ENCODE measurements around the gene MBD4.
"Not testable (repeated sequence)": the region's sequence is repeated elsewhere in the genome, so short reads cannot be mapped to it uniquely, and the experiment has no call there.

Gene MBD4

DNA sequence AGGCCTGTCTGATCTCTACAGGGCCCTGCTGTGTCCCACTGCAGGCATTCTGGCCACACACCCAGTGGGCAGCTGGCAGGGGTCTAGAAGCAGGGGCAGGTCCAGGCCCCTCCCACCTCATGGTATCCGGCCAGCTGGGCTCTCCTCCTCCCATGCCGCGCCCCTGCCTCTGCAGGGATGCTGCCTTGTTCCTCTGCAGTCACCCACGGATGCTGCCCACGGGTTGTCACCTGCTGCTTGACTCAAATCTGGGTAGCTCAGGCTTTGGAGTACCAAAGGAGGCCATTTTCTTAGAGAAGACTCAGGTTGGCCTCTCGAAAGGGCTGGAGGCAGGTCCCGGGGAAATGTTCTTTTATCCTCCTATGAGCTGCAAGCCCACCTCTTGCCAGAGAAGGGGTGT lies 36.3 kb downstream of the MBD4 start:
- no peak for DNase-seq

- DNase-seq: no peak
Observed at GRCh38 chr3:129402616-129403015, 37.1 kb downstream of the MBD4 start.

DNA sequence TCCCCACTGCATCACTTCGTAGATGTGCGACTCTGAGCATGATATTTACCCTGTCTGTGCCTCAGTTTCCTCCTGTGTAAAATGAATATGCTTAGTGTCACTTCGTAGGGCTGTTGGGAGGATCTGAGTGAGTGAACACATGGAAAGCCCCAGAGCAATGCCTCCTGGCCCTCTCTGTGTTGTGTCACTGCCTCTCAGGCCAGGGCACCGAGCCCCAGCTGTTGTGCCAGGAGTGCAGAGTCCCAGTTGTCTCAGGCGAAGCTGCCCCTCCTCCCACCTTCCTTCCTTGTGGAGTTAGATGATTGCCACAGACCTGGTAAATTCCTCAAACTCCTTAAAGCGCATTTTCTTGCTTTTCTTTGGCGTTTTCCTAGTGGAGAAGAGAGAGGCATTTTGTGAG lies 37.5 kb downstream of the MBD4 start:
- no peak for DNase-seq

DNA sequence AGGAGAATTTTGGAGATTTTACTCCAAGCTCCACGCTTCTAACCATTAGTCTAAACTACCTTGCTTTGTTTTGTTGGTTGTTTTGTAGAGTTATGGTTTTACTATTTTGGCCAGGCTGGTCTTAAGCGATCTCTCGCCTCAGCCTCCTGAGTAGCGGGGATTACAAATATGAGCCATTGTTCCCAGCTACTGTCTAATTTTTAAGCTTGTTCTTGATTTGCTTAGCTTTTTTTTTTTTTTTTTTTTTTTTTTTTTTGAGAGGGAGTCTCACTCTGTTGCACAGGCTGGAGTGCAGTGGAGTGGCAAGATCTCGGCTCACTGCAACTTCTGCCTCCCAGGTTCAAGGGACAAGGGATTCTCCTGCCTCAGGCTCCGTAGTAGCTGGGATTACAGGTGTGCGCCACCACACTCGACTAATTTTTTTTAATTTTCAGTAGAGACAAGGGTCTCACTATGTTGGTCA lies 39.8 kb downstream of the MBD4 start:
- DNase-seq: no peak

DNA sequence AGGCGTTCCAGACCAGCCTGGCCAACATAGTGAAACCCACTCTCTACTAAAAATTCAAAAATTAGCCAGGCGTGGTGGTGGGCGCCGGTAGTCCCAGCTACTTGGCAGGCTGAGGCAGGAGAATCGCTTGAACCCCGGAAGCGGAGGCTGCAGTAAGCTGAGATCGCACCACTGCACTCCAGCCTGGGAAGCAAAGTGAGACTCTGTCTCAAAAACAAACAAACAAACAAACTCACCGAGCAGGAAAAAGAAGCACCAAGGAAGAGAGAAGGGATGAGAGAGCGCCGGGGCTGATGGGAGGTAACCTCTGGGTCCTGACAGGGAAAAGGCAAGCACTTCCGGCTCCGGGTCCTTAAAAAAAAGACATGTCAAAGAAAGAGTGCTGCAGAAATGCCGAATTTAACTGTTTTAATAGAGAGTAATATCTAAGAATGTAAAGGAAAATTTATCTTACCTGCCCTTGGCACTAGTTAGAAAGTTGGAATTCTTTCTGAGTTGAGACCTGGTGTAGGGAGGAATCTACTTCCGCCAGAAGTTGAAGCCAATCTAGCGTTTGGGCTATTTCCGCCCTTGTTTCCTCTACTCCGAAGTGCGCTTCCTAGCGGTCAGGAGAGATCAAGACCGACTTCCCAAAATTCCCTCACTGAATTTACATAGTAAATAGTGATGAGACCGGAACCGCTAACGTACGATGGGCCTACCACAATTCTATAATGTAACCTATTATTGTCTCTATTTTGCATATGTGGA lies 40.4 kb downstream of the MBD4 start:
- peak; percentile 65 for DNase-seq

- DNase-seq: no peak
Observed at GRCh38 chr3:129398803-129399144, 41.0 kb downstream of the MBD4 start.

DNA sequence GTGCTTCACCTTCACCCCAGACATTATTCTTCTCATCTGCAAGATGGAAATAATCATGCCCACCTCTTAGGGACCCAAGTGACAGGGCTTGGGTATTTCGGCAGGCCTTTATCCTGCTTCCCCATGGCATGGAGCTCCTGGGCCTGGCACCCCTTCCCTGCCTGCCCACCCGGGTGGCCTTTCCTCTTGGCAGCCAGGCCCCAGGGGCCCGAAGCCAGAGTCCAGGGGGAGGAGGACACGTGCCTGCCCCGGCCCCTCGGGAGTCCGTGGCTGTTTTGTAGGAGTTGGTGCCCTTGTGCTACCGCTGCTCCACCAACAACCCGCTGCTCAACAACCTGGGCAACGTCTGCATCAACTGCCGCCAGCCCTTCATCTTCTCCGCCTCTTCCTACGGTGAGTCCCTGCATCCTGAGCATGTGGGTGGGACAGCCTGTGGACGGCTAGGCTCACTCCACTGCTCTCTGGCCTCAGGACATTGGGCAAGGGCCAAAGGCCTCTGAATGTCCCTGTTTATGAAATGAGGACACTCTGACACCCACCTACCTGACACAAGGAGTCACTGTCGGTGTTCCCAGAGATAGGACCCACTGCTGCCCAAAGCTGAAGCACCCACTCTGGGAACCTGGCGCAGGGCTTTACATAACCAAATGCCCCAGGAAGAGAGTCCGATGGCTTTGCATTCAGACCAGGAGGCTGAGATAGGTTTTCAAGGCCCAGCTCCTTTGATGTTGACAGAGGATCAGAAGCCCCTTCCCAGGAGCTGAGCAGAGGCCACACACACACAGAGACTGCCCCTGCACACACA lies 45.8 kb downstream of the MBD4 start:
- DNase-seq: not testable (repeated sequence)

DNA sequence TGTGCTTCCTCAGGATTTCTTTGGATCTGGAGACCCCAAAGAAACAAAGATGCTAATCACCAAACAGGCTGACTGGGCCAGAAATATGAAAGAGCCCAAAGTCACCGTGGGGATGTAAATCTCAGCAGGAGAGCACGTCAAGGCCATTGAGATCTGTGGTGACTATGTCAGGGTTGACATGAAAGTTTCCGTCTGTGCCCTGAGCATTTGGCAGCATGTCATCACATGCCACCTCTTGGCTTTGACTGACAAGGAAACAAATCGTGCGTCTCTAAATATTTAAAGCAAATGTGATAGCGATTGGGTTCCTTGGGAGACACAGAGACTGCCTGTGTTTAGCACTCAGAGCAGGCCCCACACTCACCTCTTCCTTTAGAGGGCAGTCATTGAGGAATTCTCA lies 46.5 kb downstream of the MBD4 start:
- DNase-seq: no peak

DNA sequence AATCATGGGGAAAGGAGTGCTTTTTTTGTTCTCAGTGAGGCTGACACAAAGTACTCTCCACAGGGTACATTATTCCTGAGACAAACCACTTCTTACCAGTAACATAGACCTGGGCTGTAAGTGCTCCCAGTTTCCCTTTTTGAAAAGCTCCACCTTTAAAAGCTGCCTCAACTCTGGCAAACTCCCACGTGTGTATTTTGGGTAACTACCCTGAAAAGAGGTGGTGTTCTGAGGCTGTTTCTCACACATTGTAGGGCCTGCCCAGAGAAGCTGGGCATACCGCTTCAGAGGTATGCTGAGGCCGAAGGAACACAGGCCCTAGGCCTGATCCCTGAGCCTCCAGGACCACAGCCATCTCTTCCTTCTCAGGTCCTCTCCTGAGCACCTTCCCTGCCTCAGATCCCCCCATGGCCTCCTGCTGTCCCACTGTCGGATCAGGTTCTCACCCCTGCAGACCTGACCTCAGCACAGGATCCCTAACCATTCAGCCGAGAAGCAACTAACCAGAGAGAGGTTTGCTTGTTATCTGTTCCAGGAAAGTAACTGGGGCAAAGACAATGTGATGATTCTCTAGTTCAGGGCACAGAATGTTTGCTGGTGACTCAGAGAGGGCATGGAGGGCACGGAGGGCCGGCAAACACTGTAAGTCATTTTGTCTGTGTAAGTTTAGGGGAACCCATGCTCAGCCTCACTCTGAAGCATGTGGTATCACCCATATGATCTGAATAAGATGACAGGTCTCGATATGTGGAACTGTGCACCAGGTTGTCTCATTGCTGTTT lies 47.5 kb downstream of the MBD4 start:
- not testable (repeated sequence) for DNase-seq

DNA sequence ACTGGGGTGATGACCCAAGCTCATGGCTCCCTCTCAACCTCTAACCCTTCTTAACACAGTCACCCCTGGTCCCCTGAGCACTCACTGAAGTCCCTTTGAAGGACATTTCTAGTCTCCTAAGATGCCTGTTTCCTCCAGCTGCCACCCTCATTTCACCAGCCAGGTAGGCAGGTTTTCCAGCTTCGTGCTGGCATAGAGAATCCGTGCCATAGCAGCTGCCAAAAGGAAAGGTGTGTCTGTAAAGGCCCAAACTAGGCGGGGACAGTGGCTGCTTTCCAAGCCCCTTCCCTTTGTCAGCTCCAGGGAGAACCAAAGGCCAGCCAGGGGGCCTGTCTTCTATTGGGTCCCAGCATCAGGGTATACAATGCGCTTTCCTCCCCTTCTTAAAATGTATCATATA lies 48.2 kb downstream of the MBD4 start:
- DNase-seq: not testable (repeated sequence)

DNA sequence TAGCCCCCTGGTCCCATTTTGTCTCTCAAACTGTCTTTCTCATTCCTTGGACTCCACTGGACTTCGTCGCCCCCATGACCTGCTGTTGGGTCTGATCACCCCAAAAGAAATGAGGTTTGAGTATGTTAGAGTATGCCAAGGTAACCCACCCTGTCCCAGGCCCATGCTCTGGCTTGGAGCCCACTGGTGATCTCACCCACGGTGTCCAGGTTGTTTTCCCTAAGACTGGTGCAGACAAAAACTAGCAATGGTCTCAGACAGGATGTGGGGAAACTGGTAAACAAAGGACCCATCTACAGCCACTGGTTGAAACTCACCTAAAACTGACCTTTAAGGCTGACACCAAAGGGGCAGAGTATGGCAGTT lies 50.2 kb downstream of the MBD4 start:
- no peak for DNase-seq

DNA sequence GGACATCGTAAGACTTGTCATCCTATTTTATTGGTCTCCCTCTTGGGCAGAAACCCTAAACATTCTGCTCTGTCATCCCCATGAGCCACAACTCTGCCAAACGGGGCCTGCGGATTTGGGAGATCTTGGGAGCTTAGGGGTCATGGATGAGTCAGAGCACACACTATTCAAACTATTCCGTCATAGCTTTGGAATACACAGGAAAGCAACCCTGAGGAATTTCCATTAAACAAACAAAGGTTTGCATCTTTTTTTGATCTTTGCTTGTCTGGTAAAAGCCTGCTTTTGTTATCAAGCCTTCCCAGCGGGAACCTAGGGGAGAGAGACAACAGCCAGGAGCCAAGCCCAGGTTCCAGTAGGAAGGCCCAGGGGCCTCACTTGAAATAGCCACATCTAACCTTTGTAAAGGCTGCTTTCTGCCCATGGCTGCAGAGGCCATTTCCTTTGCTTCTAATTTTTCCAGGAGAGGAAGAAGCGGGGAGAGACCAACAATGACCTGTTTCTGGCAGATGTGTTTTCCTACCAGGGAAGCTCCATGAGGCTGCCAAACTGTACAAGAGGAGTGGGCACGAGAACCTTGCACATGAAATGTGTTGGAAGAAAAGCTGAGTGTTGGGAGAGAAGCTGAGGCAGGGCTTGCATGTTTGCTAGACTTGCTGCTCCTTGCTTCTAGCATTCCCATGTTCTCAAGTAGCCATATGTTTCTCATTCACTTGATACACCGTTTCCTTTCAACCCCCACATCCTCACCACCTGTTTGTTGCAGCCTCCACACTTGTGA lies 50.8 kb downstream of the MBD4 start:
- not testable (repeated sequence) for DNase-seq

DNA sequence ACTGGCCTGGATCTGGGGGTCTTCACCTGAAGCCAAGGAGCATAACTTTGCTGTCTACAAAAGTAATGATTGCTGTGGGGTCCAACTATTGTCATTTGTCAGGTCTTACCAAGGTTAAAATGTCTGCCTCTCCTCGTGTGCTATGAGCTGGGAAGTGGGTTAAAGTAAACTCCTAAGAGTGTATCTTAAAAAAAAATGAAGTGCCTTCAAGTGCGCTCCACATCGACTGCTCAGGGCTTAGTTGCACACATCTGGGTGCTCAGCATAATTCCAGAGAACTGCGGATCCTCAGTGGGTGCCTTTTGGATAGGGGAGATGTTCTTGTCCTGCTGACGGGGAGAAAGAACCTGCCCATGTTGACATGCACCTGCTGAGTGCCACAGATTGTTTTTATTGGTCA lies 52.3 kb downstream of the MBD4 start:
- no peak for DNase-seq

DNA sequence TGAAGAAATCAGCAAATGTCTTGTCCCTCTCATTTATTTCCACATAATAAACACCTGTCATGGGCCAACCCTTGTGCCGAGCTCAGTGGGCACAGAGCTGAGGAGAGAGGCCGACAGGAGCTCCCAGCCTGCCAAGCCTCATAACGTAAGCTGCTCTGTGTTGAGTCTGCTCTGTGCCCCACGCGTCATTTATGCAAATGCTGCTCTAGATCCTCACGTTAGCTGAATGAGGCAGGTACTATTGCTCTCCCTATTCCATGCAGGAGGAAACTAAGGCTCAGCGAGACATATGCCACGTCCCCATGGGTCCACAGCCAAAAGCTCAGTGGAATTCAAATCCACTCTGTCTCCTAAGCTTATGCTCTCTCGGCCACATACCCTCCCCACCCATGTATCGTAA lies 52.8 kb downstream of the MBD4 start:
- no peak for DNase-seq

DNA sequence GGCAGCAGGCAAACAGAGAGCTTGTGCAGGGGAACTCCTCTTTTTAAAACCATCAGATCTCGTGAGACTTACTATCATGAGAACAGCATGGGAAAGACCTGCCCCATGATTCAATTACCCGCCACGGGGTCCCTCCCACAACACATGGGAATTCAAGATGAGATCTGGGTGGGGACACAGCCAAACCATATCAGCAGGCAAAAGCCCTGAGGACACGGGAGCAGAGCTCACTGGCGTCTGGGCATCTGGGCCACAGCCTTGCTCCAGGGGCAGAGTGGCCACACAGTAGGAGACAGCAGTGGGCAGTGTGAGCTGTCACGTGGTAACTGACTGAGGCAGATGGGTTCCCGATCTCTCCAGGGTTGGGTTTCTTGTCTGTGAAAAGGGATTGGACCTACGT lies 54.2 kb downstream of the MBD4 start:
- DNase-seq: not testable (repeated sequence)

DNA sequence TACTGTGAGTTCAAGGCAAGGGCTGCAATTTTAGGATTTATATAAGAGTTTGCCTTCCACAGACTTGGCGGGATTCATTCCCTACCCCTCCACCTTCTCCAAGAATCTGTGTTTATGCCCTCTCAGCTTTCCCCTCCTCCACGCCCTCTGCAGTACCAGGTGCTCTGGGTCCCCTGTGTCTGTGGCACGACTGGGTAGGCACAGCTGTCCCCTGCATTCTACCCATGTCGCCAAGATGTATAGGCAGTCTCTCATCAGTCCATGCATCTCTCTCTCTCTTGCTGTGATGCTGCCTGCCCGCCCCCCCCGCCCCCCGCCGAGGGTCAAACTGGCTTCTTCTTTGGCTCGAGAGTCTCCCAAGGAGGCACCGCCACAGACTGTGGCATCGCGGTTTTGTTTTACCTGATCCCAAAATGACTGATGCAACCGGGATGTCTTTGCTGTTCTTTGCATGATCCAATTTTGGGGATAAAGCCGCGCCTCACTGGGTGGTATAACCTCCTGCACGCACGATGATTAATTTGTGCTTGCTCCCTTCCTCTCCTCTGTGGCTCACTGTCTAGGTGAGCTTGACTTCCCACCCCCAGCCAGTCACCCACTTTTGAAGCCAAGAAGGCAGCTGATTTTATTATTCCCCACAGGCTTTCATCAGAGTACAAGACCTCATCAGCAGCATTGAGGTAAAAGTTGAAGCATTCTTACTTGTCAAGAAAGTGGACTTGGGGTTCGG lies 55.0 kb downstream of the MBD4 start:
- DNase-seq: no peak

DNA sequence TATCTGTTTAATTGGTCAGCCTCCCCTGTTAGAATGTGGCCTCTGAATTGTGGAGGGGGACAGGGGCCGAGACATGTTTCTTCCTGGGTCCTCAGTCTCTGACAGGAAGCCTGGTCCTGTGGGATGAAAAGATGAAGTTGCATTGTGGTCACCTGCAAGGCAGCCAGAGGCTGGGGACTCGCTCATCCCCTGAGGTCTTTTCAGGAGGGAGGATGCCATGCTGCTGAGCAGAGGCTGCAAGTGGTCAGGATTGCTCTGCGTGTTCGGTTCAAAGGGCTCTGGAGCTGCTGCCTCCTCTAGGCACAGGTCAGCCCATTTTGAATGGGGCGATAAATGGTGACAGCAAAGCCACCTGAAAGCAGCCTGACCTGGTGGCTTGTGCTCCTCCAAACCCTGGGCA lies 55.6 kb downstream of the MBD4 start:
- not testable (repeated sequence) for DNase-seq

- peak; percentile 86 for DNase-seq
Observed at GRCh38 chr3:129383292-129383860, 56.4 kb downstream of the MBD4 start.

DNA sequence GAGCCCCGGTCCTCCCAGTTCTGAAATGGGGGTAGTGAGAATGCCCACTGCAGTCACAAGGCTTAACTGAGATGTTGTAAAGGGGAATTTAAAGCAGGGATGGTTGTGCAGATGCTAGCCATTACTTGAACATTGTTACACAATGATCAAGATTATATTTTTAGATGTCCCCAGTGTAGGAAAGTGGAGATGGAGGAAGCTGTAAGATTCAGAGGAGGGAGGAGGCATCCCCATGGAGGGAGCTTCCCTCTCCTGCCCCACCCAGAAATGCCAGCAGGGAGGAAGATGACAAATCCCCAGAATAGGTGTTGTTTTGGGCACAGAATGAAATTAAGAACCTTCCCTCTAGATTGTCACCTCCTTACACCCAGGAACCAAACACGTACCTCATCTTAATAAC lies 57.4 kb downstream of the MBD4 start:
- no peak for DNase-seq

Measured in 8988T (cell line).